ENCODE results near the gene AP1G2. TPM values are rescaled to one million over a fixed set of nuclear protein-coding genes. Genes with fewer than 3 reads are reported as not detected.

AP1G2 gene
- total RNA-seq, 2 donors from 2014 or later, result 6.6 to 18.8 TPM

DNA sequence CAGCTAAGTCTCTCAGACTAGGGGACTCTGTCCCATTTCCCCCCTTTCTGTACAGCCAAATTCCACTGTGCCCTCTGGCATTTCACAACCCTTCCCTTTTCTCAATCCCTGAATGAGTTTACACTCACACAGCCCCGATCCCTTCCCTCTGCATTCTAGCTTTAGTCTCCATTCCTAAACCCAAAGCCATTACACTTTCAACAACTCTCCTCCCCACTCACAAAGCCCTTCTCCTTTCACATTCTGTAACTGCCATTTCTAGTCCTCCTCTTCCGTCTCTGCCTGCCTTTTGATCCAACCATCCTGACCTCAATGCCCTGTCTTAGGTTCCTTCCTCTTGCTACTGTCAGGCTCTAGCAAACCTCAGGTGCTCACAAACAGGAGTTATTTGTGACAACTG is 19.7 kb downstream of the AP1G2 start:
- TF ChIP-seq, protein P1, sequence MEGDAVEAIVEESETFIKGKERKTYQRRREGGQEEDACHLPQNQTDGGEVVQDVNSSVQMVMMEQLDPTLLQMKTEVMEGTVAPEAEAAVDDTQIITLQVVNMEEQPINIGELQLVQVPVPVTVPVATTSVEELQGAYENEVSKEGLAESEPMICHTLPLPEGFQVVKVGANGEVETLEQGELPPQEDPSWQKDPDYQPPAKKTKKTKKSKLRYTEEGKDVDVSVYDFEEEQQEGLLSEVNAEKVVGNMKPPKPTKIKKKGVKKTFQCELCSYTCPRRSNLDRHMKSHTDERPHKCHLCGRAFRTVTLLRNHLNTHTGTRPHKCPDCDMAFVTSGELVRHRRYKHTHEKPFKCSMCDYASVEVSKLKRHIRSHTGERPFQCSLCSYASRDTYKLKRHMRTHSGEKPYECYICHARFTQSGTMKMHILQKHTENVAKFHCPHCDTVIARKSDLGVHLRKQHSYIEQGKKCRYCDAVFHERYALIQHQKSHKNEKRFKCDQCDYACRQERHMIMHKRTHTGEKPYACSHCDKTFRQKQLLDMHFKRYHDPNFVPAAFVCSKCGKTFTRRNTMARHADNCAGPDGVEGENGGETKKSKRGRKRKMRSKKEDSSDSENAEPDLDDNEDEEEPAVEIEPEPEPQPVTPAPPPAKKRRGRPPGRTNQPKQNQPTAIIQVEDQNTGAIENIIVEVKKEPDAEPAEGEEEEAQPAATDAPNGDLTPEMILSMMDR (IDR thresholded peaks at IDR 0.05), result no peak
- DNase-seq (ENCODE audit: low spot score), result no peak
- H3K36me3 ChIP-seq, result no peaks in the 10 kb centered on the region
- no peak overlapping the region for H3K27ac ChIP-seq
- H3K27me3 ChIP-seq, result no peaks in the 10 kb centered on the region
- H3K9me3 ChIP-seq, result no peaks in the 10 kb centered on the region
- H3K4me1 ChIP-seq, result peaks cover 0 to 12% of the 10 kb centered on the region in 2 donors
- no peak overlapping the region for H3K4me3 ChIP-seq

- TF ChIP-seq, protein P1 (IDR thresholded peaks at IDR 0.05), result no peak
- Histone ChIP-seq H3K27me3 (no peaks in the 10 kb centered on the region), H3K9me3 (no peaks in the 10 kb centered on the region), H3K4me1 (peaks cover 0 to 8% of the 10 kb centered on the region in 2 donors), H3K27ac (no peak overlapping the region), H3K4me3 (no peak overlapping the region), H3K36me3 (no peaks in the 10 kb centered on the region)
- DNase-seq (ENCODE audit: low spot score), result no peak
These were observed 21.0 kb downstream of the AP1G2 start for GRCh38 chr14:23546450-23547035.

DNA sequence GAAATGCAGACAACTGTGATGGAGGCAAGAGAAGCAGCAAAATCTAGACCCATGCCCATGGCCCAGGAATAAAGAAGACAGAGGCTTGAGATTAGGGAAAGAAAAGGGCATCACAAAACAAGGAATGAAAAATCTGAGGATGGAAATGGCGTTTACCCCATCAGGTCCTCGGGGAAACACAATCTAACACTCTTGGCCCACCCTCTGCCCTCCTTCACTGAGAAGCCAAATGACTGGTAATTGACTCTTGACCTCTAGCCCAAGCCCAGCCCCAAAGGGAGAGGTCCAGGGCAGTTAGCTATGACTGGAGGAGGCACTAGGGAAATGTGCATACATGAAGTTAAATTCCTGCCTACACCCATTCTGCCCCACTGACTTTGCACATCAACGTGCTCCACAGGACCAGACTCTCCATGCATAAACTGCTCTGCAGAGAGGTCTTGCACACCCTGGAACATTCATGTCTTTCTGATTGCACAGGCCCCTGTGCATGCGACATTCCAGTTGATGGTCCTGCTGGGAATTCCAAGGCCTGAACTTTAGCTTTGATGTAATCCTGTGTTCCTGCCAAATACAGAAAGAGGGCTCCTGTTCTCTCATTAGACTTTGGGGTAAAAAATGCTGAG is 21.7 kb downstream of the AP1G2 start:
- H3K4me1 ChIP-seq, result peaks cover 0 to 8% of the 10 kb centered on the region in 2 donors
- H3K27me3 ChIP-seq, result no peaks in the 10 kb centered on the region
- no peak overlapping the region for H3K4me3 ChIP-seq
- H3K36me3 ChIP-seq, result no peaks in the 10 kb centered on the region
- H3K9me3 ChIP-seq, result no peaks in the 10 kb centered on the region
- peak overlapping the region in 1 of 2 donors; percentile 64 for H3K27ac ChIP-seq
- TF ChIP-seq, protein P1 (IDR thresholded peaks at IDR 0.05), result no peak
- no peak for DNase-seq (ENCODE audit: low spot score)

- Histone ChIP-seq H3K4me3 (no peak overlapping the region), H3K4me1 (no peaks in the 10 kb centered on the region), H3K27me3 (no peaks in the 10 kb centered on the region), H3K36me3 (no peaks in the 10 kb centered on the region), H3K9me3 (no peaks in the 10 kb centered on the region), H3K27ac (peak overlapping the region; percentile 23 to 64)
- TF ChIP-seq, protein P1 (IDR thresholded peaks at IDR 0.05), result no peak
- peak; percentile 73 for DNase-seq (ENCODE audit: low spot score)
These were observed 22.8 kb downstream of the AP1G2 start for GRCh38 chr14:23544511-23545447.

DNA sequence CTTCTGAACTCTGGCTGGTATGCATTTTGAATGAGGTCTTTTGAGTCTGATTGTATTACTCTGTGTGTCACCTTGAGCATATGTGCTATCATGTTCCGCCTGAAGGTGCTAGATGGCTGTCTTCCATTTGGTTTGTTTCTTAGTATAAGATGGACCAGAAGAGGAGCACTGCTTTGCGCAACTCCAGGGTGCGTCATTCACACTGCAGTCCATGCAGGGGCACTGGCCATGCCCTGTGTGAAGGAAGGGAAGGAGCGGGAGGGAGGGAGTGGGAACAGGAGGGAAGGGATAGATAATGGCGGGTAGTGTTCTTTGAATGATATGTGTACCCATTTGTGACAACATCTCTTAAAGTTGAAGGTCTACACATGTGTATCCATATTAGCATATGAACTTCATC is 24.2 kb downstream of the AP1G2 start:
- Histone ChIP-seq H3K27me3 (no peaks in the 10 kb centered on the region), H3K36me3 (no peaks in the 10 kb centered on the region)

More for the DNA sequence above, 24.2 kb downstream of the AP1G2 start:
- DNase-seq (ENCODE audit: low spot score), result no peak
- H3K4me3 ChIP-seq, result no peak overlapping the region
- H3K4me1 ChIP-seq, result peaks cover 0 to 8% of the 10 kb centered on the region in 2 donors
- no peaks in the 10 kb centered on the region for H3K9me3 ChIP-seq
- no peak overlapping the region for H3K27ac ChIP-seq
- TF ChIP-seq, protein P1 (IDR thresholded peaks at IDR 0.05), result no peak
